ENCODE data around the gene INPP5A.

The INPP5A gene

DNA sequence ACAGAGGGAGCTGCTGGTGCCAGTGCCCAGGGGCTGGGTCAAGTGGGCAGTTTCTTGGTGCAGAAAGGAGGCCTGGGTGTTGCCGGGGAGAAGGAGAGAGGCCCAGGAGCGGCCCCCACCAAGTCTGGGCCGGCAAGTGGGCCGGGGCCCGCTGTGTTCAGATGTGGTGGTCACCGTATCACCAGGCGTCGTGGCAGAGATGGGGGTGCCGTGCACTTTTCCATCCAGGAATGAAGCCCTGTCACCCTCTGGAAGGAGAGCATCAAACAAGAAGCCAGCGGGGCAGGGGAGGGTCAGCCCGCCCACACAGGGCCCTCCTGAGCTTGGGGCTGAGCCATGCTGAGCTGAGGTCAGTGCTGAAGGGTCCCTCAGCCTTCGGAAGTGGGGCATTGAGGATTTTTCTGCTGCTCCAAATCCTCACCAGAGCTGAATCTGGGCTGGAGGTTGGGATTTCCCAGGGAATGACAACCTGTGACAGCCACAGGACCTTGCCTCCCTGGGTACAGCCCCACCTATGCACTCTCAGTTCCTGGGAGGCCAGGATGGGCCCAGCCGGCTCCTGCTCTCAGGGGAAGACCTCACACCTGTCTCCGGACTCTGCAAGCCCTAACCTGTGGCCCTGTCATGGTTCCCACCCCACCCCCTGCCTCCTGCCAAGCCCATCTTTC, 27.9 kb upstream of the INPP5A start:
- TF ChIP-seq, protein P1, sequence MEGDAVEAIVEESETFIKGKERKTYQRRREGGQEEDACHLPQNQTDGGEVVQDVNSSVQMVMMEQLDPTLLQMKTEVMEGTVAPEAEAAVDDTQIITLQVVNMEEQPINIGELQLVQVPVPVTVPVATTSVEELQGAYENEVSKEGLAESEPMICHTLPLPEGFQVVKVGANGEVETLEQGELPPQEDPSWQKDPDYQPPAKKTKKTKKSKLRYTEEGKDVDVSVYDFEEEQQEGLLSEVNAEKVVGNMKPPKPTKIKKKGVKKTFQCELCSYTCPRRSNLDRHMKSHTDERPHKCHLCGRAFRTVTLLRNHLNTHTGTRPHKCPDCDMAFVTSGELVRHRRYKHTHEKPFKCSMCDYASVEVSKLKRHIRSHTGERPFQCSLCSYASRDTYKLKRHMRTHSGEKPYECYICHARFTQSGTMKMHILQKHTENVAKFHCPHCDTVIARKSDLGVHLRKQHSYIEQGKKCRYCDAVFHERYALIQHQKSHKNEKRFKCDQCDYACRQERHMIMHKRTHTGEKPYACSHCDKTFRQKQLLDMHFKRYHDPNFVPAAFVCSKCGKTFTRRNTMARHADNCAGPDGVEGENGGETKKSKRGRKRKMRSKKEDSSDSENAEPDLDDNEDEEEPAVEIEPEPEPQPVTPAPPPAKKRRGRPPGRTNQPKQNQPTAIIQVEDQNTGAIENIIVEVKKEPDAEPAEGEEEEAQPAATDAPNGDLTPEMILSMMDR (IDR thresholded peaks at IDR 0.05; ENCODE audit: extremely low read depth, insufficient read depth, missing control alignments): no peak
- DNase-seq (ENCODE audit: low spot score): no peak
- in situ Hi-C loops (cut with MboI; ENCODE audit: low pct_unique_long_range_greater_than_20kb, low sequenced_read_pairs, unreplicated experiment): no loop called here

DNA sequence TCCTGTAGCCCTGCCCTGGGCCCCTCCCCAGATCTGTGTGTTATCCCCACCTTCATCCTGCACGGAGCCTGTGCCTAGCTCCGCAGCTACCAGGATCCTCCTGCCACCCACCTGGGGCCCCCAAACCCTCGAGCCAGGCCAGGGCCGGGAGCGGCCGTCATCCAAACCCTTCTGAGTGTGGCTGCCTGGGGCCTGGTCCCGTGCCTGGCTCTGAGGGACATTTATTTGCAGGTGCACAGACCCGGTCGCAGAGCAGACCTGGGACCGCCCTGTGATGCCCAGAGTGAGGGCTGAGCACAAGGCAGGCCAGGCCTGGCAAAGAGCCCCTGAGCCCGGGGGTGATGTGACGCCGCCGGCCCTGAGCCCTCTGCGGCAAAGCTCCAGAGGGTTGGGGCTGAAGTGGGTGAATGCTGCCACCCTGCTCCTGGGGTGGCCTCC, 27.4 kb upstream of the INPP5A start:
- TF ChIP-seq, protein P1 (IDR thresholded peaks at IDR 0.05; ENCODE audit: extremely low read depth, insufficient read depth, missing control alignments): no peak
- DNase-seq (ENCODE audit: low spot score): no peak
- in situ Hi-C loops (cut with MboI; ENCODE audit: low pct_unique_long_range_greater_than_20kb, low sequenced_read_pairs, unreplicated experiment): no loop called here

DNA sequence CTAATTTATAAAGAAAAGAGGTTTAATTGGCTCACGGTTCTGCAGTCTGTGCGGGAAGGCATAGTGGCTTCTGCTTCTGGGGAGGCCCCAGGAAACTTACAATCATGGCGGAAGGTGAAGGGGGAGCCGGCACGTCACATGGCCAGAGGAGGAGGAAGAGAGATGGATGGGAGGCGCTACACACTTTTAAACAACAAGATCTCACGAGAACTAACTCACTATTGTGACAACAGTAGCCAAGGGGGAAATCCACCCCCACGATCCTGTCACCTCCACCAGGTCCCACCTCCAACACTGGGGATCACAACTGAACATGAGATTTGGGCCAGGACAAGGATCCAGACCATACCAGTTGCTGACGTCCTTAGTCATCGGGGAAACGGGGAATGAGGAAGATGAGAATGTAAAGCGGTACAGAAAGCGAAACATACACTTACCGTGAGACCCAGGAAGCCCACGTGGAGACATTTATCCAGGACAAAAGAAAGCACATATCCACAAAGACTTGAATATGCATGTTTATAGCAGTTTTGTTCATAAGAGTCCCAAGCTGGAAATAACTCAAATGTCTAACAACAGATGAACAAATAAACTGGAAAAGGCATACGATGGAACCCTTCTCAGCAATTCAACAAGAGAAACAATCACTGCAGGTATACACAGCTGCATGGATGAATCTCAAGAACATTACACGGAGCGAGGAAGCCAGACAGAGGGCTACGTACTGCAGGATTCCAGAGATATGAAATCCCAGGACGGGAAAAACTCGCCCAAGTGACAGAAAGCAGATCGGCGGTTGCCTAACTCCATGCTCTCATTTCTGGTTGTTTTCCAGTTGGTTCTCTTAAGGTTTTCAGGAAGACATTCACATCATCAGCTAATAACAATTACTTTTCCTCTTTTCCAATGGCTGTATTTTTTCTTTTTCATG, 26.2 kb upstream of the INPP5A start:
- in situ Hi-C loops (cut with MboI; ENCODE audit: low pct_unique_long_range_greater_than_20kb, low sequenced_read_pairs, unreplicated experiment): no loop called here
- no peak for DNase-seq (ENCODE audit: low spot score)
- TF ChIP-seq, protein P1 (IDR thresholded peaks at IDR 0.05; ENCODE audit: extremely low read depth, insufficient read depth, missing control alignments): no peak

DNA sequence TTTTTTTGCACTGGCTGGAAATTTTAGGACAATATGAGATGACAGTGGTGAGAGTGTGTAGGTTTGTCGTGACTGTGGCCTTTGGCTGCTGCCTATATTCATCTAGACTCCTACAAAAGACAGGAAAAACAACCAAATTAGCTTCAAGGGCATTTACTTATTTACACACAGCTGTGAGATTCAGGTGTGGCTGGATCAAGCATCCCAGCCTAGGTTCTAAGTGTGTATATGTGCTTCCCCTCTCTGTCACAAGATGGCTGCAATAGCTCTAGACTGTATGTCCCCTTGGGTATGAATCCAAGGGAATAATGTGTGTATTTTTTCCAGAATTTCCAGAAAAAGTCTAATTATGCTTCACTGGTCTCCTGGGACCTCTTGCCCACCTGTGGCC, 25.5 kb upstream of the INPP5A start:
- TF ChIP-seq, protein P1 (IDR thresholded peaks at IDR 0.05; ENCODE audit: extremely low read depth, insufficient read depth, missing control alignments): no peak
- in situ Hi-C loops (cut with MboI; ENCODE audit: low pct_unique_long_range_greater_than_20kb, low sequenced_read_pairs, unreplicated experiment): no loop called here
- DNase-seq (ENCODE audit: low spot score): no peak

DNA sequence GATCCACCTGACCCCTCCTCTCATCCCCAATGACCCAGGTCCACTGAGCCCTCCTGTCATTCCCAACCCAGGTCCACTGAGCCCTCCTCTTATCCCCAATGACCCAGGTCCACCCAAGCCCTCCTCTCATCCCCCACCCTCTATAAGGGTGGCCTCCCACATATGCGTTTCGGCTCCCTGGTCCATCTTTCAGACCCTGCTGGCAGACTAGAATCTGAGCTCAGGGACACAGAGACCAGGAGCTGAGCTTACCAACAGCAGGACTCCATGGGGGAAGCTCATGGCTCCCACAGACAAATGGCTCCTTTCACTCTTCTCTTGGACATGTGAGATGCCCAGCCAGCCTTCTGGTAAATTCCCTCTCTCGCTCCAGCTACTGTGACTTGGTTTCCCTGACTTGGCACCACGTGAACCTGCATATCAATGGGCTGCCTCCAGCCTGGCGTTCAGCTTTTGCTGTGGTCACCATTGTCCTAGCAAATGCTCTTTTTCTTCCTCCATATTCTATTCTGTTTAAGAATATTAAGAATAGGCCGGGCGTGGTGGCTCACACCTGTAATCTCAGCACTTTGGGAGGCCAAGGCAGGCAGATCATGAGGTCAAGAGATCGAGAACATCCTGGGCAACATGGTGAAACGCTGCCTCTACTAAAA, 24.8 kb upstream of the INPP5A start:
- in situ Hi-C loops (cut with MboI; ENCODE audit: low pct_unique_long_range_greater_than_20kb, low sequenced_read_pairs, unreplicated experiment): no loop called here
- TF ChIP-seq, protein P1 (IDR thresholded peaks at IDR 0.05; ENCODE audit: extremely low read depth, insufficient read depth, missing control alignments): no peak
- DNase-seq (ENCODE audit: low spot score): no peak

DNA sequence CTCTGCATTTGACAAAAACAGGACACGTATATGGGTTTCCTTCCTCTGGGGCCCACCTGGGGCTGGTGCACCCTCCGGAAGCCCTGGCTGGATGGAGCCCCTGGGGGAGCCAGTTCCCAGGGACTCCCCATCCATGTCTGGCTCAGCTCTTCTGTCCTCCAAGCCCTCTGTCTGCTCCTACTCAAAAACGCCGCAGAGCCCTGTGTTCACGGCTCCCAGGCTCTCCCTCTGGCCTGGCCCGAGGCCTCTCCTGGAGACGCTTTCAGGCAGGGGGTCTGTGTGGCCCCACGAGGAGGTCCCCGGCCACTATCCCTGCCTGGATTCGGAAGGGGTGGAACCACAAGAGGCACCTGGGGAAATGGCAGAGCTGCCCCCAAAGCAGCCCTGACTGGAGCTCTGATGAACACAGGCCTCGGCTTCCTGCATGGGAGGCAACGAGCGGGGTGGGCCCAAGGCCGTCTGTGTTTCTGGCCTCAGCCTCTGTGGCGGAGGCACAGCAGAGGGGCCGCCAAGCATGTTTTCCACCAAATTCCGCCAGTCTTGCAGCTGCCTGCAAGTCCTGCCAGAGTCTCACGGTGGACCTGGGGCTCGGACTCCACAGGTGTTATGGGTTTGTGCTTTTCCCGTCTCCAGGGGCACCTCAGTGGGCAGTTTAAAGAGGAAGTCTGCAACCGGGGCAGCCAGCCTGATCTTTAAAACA, 22.6 kb upstream of the INPP5A start:
- in situ Hi-C loops (cut with MboI; ENCODE audit: low pct_unique_long_range_greater_than_20kb, low sequenced_read_pairs, unreplicated experiment): no loop called here
- TF ChIP-seq, protein P1 (IDR thresholded peaks at IDR 0.05; ENCODE audit: extremely low read depth, insufficient read depth, missing control alignments): no peak
- DNase-seq (ENCODE audit: low spot score): peak; percentile 34

Measured in GM13977 (cell line).